GM12878 (cell line): Measurements from ENCODE around the gene STAT4. TPM values are rescaled to one million over a fixed set of nuclear protein-coding genes. Genes with fewer than 3 reads are reported as not detected.

ENCODE experiments used
- ATAC-seq: fragments of 200-7000 bp; cut with Tn5 transposase; 3 replicates; pipeline ENCODE4 v1.9.1; 2020; ENCODE audit warnings: mild to moderate bottlenecking, moderate library complexity
- BruUV-seq: library from RNA; stranded (reverse); fragments of 400-500 nt; replicated peaks from 2 replicates; lab custom pipeline; 2021; lab: Mats Ljungman, UMichigan
- CTCF ChIA-PET: fragments of 300-600 bp; sonication (Branson Sonifier 250); formaldehyde crosslinking; extraction: SDS; loops from one replicate; lab custom pipeline; 2021; ENCODE audit warnings: inconsistent platforms; lab: Yijun Ruan, JAX
- POLR2A ChIA-PET: fragments of 350-600 bp; formaldehyde crosslinking; extraction: SDS; loops from one replicate; lab custom pipeline; 2021; ENCODE audit warnings: inconsistent platforms; lab: Charles Lee
- RAD21 ChIA-PET: fragments of 300-600 bp; sonication (Branson Sonifier 250); formaldehyde crosslinking; loops from one replicate; lab custom pipeline; 2023; ENCODE audit warnings: antibody characterized with exemption; ENCODE audit not compliant: unreplicated experiment; lab: Charles Lee
- SMC1A ChIA-PET: fragments of 300-600 bp; sonication (Branson Sonifier 250); formaldehyde crosslinking; loops from one replicate; lab custom pipeline; 2023; ENCODE audit not compliant: unreplicated experiment, uncharacterized antibody; lab: Charles Lee
- DNase-seq: peaks from one replicate; pipeline ENCODE4 v3.0.0-alpha.2; 2011; ENCODE audit warnings: low read depth, low spot score
- FAIRE-seq: peaks from 3 replicates; lab custom pipeline; 2011; peaks lifted over from hg19 to GRCh38; lab: Jason Lieb, UNC
- H2AFZ ChIP-seq: 2 replicates; pipeline ENCODE4 v1.6.0; 2011; ENCODE audit warnings: low read depth, low read length, control low read depth; ENCODE audit not compliant: control insufficient read depth
- H3K27ac ChIP-seq: 2 replicates; pipeline ENCODE4 v1.5.1; 2011; ENCODE audit warnings: control low read depth; ENCODE audit not compliant: control insufficient read depth, insufficient read depth
- H3K27me3 ChIP-seq, 2 experiments: replicated peaks in 1 of 2; 2 replicates each; pipeline versions ENCODE4 v1.6.0 to v1.6.1; 2011; ENCODE audit warnings: low read length in 1 of 2; ENCODE audit not compliant: control insufficient read depth in 2 of 2, insufficient read depth in 2 of 2
- H3K36me3 ChIP-seq, 2 experiments: 2 replicates each; pipeline ENCODE4 v1.5.1; 2011; ENCODE audit warnings: low read length in 1 of 2; ENCODE audit not compliant: control insufficient read depth in 2 of 2, insufficient read depth in 2 of 2
- H3K4me1 ChIP-seq: 2 replicates; pipeline ENCODE4 v1.6.1; 2011; ENCODE audit warnings: mild to moderate bottlenecking, low read length, moderate library complexity, mixed read lengths; ENCODE audit not compliant: control insufficient read depth, insufficient read depth
- H3K4me2 ChIP-seq: 2 replicates; pipeline ENCODE4 v1.6.0; 2011; ENCODE audit warnings: control low read depth; ENCODE audit not compliant: control insufficient read depth, insufficient read depth
- H3K4me3 ChIP-seq: fragments of 200-600 bp; sonication (generic); 2 replicates; pipeline ENCODE4 v1.5.1; 2016
- H3K79me2 ChIP-seq: 2 replicates; pipeline ENCODE4 v1.6.0; 2011; ENCODE audit warnings: low read length; ENCODE audit not compliant: control insufficient read depth, insufficient read depth
- H3K9ac ChIP-seq: 2 replicates; pipeline ENCODE4 v1.8.0; 2011; ENCODE audit warnings: low read length, control low read depth, mixed read lengths; ENCODE audit not compliant: control insufficient read depth, insufficient read depth
- H3K9me3 ChIP-seq: replicated peaks from 3 replicates; pipeline ENCODE4 v1.5.1; 2011; ENCODE audit warnings: mild to moderate bottlenecking, low read length; ENCODE audit not compliant: control insufficient read depth, insufficient read depth
- H4K20me1 ChIP-seq: 2 replicates; pipeline ENCODE4 v1.6.0; 2011; ENCODE audit not compliant: control insufficient read depth, insufficient read depth
- ATF7 ChIP-seq: fragments of 450-650 bp; IDR thresholded peaks from 2 replicates; pipeline ENCODE4 v1.6.1; 2016; ENCODE audit warnings: low read depth, mild to moderate bottlenecking
- BRCA1 ChIP-seq: IDR thresholded peaks from 2 replicates; pipeline ENCODE4 v1.6.1; 2011; ENCODE audit warnings: low read depth, low read length, improper control_type of control experiment
- CREB1 ChIP-seq: IDR thresholded peaks from 2 replicates; pipeline ENCODE4 v1.6.1; 2012; ENCODE audit warnings: low read depth, mild to moderate bottlenecking, inconsistent platforms
- FOS ChIP-seq: IDR thresholded peaks from 3 replicates; pipeline ENCODE4 v1.6.1; 2011; ENCODE audit warnings: borderline replicate concordance; ENCODE audit not compliant: insufficient read length; ENCODE audit errors: extremely low read depth
- FOXK2 ChIP-seq: fragments of 450-650 bp; IDR thresholded peaks from 2 replicates; pipeline ENCODE4 v1.6.1; 2017; ENCODE audit warnings: mild to moderate bottlenecking, moderate library complexity
- PAX8 ChIP-seq: fragments of 450-650 bp; IDR thresholded peaks from 2 replicates; pipeline ENCODE4 v1.6.1; 2017; ENCODE audit warnings: mild to moderate bottlenecking, moderate library complexity
- POLR2AphosphoS2 ChIP-seq: IDR thresholded peaks from 2 replicates; pipeline ENCODE4 v1.6.1; 2011; ENCODE audit warnings: low read depth, mild to moderate bottlenecking, low read length, improper control_type of control experiment, moderate library complexity
- RAD21 ChIP-seq: IDR thresholded peaks from 2 replicates; pipeline ENCODE4 v1.6.1; 2011; ENCODE audit warnings: mild to moderate bottlenecking, low read depth, low read length, moderate library complexity; ENCODE audit not compliant: insufficient read depth
- RUNX3 ChIP-seq: IDR thresholded peaks from 2 replicates; pipeline ENCODE4 v1.6.1; 2012; ENCODE audit warnings: low read length, inconsistent platforms
- SIN3A ChIP-seq: IDR thresholded peaks from 2 replicates; pipeline ENCODE4 v1.6.1; 2012; ENCODE audit warnings: low read depth, low read length, improper control_type of control experiment
- SRF ChIP-seq, 2 experiments: IDR thresholded peaks; 2 replicates each; pipeline ENCODE4 v1.6.1; 2011; ENCODE audit warnings: low read depth in 2 of 2, low read length in 2 of 2, mild to moderate bottlenecking in 1 of 2, moderate library complexity in 1 of 2
- TAF1 ChIP-seq: IDR thresholded peaks from 2 replicates; pipeline ENCODE4 v1.6.1; 2011; ENCODE audit warnings: mild to moderate bottlenecking, low read depth, low read length, borderline replicate concordance
- ZNF217 ChIP-seq: fragments of 450-650 bp; IDR thresholded peaks from 2 replicates; pipeline ENCODE4 v1.6.1; 2017; ENCODE audit warnings: antibody characterized with exemption, mild to moderate bottlenecking
- ZNF24 ChIP-seq: fragments of 450-650 bp; IDR thresholded peaks from 2 replicates; pipeline ENCODE4 v1.6.1; 2017; ENCODE audit warnings: antibody characterized with exemption, mild to moderate bottlenecking
- ZSCAN29 ChIP-seq: fragments of 450-650 bp; IDR thresholded peaks from 2 replicates; pipeline ENCODE4 v1.6.1; 2017; ENCODE audit warnings: mild to moderate bottlenecking, moderate library complexity
- WGBS: methylation state at CpG from one replicate; pipeline ENCODE4 v1.1.6; 2016; ENCODE audit warnings: low lambda C conversion rate; ENCODE audit not compliant: insufficient replicate concordance, insufficient coverage; ENCODE audit errors: missing lambda C conversion rate; 5-methylcytosine and 5-hydroxymethylcytosine counted together
- in situ Hi-C: fragments of 300-500 bp; cut with MboI; formaldehyde crosslinking; loops from 9 replicates; pipeline ENCODE4 v1.14.3; 2018; ENCODE audit warnings: mixed read lengths
- intact Hi-C: fragments of 100-400 bp; cut with micrococcal nuclease; formaldehyde crosslinking; loops from one replicate; pipeline ENCODE4 v1.14.2; 2022; ENCODE audit not compliant: unreplicated experiment
- polyA plus RNA-seq, 11 experiments: library from polyadenylated mRNA; depleted of rRNA in 4 of 11; unstranded in 6 of 11; stranded (reverse) in 5 of 11; fragments of >200 nt; fragmentation: Nextera tagmentation in 4 of 11; fragmentation: Illumina TruSeq in 1 of 11; extraction: Ambion mirVana in 4 of 11; extraction: Trizol in 1 of 11; gene quantifications; 1 replicate in 1 of 11; 2 replicates in 10 of 11; pipeline versions ENCODE4 v1.2.1 to v1.2.3, GENCODE V29; 2011 to 2016; ENCODE audit warnings: inconsistent platforms in 2 of 11, missing spikeins in 2 of 11, low read depth in 1 of 11
- total RNA-seq, 4 experiments: library from RNA; depleted of rRNA in 3 of 4; stranded (reverse); fragments of >200 nt in 3 of 4; fragmentation: Illumina TruSeq in 1 of 4; extraction: Trizol in 1 of 4; gene quantifications; 2 replicates each; pipeline versions ENCODE4 v1.2.1 to v1.2.3, GENCODE V29; 2013 to 2021
- TF ChIP-seq, protein P1 (sequence below): fragments of 450-650 bp; IDR thresholded peaks from 2 replicates; pipeline ENCODE4 v1.6.1; 2017; ENCODE audit warnings: mild to moderate bottlenecking
- TF ChIP-seq, protein P2 (sequence below), 3 experiments: IDR thresholded peaks in 2 of 3; conservative IDR thresholded peaks in 1 of 3; 2 replicates each; pipeline ENCODE4 v1.5.1; 2011; ENCODE audit warnings: low read depth in 3 of 3, low read length in 3 of 3, mild to moderate bottlenecking in 3 of 3, control low read depth in 2 of 3, moderate library complexity in 2 of 3, inconsistent platforms in 1 of 3, mixed read lengths in 1 of 3; ENCODE audit not compliant: control insufficient read depth in 2 of 3, insufficient read depth in 1 of 3; ENCODE audit errors: extremely low read depth in 1 of 3
- TF ChIP-seq, protein P3 (sequence below): fragments of 450-650 bp; IDR thresholded peaks from 2 replicates; pipeline ENCODE4 v1.6.1; 2018; ENCODE audit warnings: mild to moderate bottlenecking, low read depth, moderate library complexity; ENCODE audit not compliant: partially characterized antibody

Gene STAT4
- total and polyA plus RNA-seq, 10 of the 15 experiments (the other 5 are each of a cell fraction or from before 2014, with no cell fraction given), result 3.1 to 9.3 (median 7.1) TPM

DNA sequence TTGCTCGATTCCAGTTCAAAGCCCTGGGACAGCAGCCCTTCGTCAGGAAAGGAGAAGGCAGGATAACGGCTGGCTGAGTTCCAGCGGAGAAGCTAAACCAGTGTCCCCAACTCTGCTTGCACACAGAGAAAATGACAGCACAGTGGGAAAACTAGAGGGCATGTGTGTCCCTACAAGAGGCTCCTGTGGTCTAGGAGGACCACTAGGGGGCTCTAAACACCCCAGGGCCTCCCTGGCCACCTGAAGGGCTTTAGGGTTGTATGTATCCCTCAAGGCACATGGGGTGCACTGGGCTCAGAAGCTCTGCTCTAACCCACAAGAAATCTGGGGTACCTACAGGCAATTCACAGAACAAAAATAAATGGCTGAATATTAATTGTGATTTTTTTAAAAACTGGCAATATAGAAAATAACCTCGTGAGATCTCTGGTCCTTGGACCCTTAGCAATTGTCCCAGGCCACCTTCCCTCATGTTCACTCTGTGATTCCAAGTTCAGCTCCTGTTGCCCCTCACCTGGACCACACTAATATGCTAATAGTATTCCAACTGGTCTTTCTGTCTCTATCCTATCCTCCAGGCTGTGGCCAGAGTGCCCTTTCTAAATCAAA lies 154.4 kb downstream of the STAT4 start:
- Histone ChIP-seq H3K27ac (no peak overlapping the region), H3K4me3 (no peak overlapping the region), H3K79me2 (peaks cover 12% of the 10 kb centered on the region), H3K27me3 (no peaks in the 10 kb centered on the region), H3K4me2 (no peak overlapping the region), H3K9me3 (peaks cover 3% of the 10 kb centered on the region; the same call in 2 of the 3 replicates), H2AFZ (no peak overlapping the region), H3K4me1 (peaks cover 2% of the 10 kb centered on the region; the same call in 1 of the 2 replicates), H4K20me1 (peaks cover 16% of the 10 kb centered on the region), H3K36me3 (peaks cover 45 to 75% of the 10 kb centered on the region in 2 experiments), H3K9ac (no peak overlapping the region)
- ATAC-seq (peak; percentile 73), FAIRE-seq (no peak), DNase-seq (no peak)
- ChIA-PET CTCF (interaction anchor here (0.8 to 0.9 kb wide), 2 partner anchors 22 to 26 kb away, joined by 3 read pairs; no protein-coding TSS in a partner anchor), SMC1A (interaction anchor here (0.8 to 1.2 kb wide), 4 partner anchors 9 to 36 kb away, joined by 3 to 4 read pairs (median 3); no protein-coding TSS in a partner anchor), POLR2A (interaction anchor here (1.2 kb wide), 1 partner anchor 16 kb away, joined by 3 read pairs; no protein-coding TSS in a partner anchor), RAD21 (no interaction called here)
- 97% methylated on average over 5 of the region's 5 CpGs for WGBS
- in situ Hi-C loops, result no loop called here
- no TSS peak for BruUV-seq
- intact Hi-C loops, result no loop called here
- TF ChIP-seq SIN3A (no peak), TAF1 (no peak), ZNF24 (no peak), SRF (IDR thresholded peaks at IDR 0.05; ENCODE audit: low read depth in 2 of 2, low read length in 2 of 2) (no peak), ATF7 (no peak), ZNF217 (no peak), ZSCAN29 (no peak), FOS (no peak), FOXK2 (no peak), CREB1 (0 out of 2 replicates have a peak, but pooled peaks have one; percentile 2), RUNX3 (peak; percentile 26; the same call in 1 of the 2 replicates), PAX8 (no peak), BRCA1 (no peak), POLR2AphosphoS2 (peak; percentile 41; the same call in 1 of the 2 replicates), RAD21 (peak; percentile 6; the same call in 1 of the 2 replicates)
- TF ChIP-seq, protein P1, sequence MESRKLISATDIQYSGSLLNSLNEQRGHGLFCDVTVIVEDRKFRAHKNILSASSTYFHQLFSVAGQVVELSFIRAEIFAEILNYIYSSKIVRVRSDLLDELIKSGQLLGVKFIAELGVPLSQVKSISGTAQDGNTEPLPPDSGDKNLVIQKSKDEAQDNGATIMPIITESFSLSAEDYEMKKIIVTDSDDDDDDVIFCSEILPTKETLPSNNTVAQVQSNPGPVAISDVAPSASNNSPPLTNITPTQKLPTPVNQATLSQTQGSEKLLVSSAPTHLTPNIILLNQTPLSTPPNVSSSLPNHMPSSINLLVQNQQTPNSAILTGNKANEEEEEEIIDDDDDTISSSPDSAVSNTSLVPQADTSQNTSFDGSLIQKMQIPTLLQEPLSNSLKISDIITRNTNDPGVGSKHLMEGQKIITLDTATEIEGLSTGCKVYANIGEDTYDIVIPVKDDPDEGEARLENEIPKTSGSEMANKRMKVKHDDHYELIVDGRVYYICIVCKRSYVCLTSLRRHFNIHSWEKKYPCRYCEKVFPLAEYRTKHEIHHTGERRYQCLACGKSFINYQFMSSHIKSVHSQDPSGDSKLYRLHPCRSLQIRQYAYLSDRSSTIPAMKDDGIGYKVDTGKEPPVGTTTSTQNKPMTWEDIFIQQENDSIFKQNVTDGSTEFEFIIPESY, result no peak
- TF ChIP-seq, protein P2, sequence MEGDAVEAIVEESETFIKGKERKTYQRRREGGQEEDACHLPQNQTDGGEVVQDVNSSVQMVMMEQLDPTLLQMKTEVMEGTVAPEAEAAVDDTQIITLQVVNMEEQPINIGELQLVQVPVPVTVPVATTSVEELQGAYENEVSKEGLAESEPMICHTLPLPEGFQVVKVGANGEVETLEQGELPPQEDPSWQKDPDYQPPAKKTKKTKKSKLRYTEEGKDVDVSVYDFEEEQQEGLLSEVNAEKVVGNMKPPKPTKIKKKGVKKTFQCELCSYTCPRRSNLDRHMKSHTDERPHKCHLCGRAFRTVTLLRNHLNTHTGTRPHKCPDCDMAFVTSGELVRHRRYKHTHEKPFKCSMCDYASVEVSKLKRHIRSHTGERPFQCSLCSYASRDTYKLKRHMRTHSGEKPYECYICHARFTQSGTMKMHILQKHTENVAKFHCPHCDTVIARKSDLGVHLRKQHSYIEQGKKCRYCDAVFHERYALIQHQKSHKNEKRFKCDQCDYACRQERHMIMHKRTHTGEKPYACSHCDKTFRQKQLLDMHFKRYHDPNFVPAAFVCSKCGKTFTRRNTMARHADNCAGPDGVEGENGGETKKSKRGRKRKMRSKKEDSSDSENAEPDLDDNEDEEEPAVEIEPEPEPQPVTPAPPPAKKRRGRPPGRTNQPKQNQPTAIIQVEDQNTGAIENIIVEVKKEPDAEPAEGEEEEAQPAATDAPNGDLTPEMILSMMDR (IDR thresholded peaks at IDR 0.05 in 2 of 3, conservative IDR thresholded peaks at IDR 0.05 in 1 of 3; ENCODE audit: control insufficient read depth in 2 of 3, extremely low read depth in 1 of 3, insufficient read depth in 1 of 3, low read depth in 3 of 3, low read length in 3 of 3), result peak; percentile 26 to 53 (median 52); a peak in 5 of 6 replicates
- TF ChIP-seq, protein P3, sequence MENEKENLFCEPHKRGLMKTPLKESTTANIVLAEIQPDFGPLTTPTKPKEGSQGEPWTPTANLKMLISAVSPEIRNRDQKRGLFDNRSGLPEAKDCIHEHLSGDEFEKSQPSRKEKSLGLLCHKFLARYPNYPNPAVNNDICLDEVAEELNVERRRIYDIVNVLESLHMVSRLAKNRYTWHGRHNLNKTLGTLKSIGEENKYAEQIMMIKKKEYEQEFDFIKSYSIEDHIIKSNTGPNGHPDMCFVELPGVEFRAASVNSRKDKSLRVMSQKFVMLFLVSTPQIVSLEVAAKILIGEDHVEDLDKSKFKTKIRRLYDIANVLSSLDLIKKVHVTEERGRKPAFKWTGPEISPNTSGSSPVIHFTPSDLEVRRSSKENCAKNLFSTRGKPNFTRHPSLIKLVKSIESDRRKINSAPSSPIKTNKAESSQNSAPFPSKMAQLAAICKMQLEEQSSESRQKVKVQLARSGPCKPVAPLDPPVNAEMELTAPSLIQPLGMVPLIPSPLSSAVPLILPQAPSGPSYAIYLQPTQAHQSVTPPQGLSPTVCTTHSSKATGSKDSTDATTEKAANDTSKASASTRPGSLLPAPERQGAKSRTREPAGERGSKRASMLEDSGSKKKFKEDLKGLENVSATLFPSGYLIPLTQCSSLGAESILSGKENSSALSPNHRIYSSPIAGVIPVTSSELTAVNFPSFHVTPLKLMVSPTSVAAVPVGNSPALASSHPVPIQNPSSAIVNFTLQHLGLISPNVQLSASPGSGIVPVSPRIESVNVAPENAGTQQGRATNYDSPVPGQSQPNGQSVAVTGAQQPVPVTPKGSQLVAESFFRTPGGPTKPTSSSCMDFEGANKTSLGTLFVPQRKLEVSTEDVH, result no peak
